GM18909 (cell line): Measurements from ENCODE around the gene RMND5B.
"Not testable (repeated sequence)": the region's sequence is repeated elsewhere in the genome, so short reads cannot be mapped to it uniquely, and the experiment has no call there.

Experiments
- ATAC-seq: cut with Tn5 transposase; IDR thresholded peaks from one replicate; pipeline ENCODE4 v1.9.1; 2021; ENCODE audit warnings: mild to moderate bottlenecking; ENCODE audit not compliant: unreplicated experiment, poor library complexity

Gene RMND5B

DNA sequence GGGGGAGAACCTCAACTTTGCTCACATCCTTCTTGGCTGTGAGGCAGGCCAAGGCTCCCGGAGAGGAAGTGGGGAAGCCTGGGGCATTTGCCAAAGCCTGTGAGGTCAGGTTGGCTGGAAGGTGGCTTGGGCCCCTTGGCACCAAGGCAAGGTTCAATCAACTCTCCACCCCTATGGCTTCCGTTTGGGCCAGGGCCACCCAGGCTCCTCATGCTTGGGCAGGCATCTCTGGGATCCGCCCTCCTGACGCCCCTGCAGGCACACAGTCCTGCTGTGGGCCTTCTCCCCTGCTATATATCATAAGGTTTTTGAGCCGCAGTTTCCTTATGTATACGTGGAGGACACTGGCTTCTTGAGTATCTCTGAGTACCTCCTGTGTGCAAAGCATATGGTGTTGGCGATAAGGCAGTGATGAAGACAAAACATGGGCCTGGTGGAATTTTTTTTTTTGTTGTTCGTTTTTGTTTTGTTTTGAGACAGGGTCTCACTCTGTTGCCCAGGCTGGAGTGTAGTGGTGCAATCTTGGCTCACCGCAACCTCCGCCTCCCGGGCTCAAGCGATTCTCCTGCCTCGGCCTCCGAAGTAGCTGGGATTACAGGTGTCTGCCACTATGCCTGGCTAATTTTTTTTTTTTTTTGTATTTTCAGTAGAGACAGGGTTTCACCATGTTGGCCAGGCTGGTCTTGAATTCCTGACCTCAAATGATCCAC is 3.4 kb upstream of the RMND5B start:
- ATAC-seq, result not testable (repeated sequence)

DNA sequence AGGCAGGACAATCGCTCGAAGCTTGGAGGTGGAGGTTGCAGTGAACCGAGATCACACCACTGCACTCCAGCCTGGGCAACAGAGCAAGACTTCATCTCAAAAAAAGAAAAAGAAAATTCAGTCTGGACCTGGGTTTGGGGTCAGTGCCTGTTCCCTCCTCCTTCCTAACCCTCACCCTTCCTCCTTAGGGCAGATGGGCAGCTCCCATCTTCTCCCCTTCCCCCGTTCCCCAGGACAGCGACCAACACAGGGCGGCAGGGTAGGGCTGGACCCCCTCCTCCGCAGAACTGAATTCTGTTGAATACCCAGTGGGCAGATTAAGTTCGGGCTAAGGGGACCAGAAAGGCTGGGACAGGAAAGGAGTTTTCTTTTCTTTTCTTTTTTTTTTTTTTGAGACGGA is 1.5 kb upstream of the RMND5B start:
- ATAC-seq, result no peak

DNA sequence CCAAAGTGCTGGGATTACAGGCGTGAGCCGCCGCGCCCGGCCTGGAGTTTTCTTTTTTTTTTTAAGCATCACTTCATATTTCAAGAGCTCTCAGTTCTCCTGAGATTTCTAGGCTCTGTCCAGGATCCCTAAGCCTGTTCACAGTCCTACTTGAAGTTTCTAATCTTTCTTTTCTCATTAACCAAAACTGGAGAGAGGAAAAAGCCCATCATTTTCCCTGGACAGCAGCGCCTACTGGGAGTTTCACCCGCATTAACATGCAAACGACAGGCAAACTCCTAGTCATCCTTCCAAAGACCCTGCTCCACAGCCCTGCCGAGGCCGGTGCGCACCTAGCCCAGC is 609 bp upstream of the RMND5B start:
- ATAC-seq, result not testable (repeated sequence)

DNA sequence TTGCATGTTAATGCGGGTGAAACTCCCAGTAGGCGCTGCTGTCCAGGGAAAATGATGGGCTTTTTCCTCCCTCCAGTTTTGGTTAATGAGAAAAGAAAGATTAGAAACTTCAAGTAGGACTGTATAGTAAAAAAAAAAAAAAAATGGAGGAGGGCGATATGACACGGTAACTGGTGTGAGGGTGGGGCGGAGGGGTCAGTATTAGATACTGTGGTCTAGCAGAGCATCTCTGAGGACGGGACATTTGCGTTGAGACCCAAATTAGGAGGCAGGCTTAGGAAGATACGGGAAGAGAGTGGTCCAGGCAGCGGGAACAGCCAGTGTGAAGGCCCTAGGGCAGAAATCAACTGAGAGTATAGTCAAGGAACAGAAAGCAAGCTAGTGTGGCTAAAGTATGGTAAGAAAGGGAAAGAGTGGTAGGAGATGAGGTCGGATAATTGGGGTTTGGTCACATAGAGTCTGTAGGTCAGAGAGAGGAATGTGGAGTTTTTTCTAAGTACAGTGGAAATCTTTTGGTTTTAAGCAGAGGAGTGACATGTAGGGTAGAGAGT is 707 bp downstream of the RMND5B start:
- no peak for ATAC-seq

DNA sequence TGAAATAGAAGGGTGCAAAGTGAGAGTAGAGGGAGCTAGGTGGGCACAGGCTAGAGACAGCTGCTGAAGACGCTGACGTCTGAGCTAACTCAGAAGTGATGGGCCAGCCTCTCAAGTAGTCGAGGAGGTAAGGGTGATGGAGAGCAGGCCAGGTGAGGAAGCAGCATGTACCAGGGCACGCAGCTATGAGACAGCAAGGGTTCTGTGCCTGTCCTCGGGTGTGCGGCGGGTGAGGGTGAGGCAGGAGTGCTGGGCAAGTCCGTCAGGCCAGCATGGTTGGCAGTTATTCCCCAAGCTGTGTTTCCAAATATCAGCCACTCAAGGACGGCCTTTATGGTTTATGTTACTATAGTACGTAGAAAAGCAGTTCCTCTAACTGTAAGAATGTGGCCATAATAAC is 6.2 kb downstream of the RMND5B start:
- no peak for ATAC-seq

DNA sequence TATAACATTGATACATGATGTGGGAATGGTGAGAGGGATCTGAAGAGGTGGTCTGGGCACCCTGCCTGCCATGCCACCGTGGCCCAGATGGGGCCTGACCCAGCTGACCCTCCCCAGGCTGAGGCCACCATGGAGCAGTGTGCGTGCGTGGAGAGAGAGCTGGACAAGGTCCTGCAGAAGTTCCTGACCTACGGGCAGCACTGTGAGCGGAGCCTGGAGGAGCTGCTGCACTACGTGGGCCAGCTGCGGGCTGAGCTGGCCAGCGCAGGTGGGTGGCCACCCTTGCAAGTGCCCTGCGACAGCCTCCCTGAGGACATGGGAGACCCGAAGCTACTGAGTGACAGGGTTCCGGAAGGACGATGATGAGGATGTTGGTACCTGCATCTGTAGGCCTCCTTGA is 7.2 kb downstream of the RMND5B start:
- ATAC-seq, result no peak

DNA sequence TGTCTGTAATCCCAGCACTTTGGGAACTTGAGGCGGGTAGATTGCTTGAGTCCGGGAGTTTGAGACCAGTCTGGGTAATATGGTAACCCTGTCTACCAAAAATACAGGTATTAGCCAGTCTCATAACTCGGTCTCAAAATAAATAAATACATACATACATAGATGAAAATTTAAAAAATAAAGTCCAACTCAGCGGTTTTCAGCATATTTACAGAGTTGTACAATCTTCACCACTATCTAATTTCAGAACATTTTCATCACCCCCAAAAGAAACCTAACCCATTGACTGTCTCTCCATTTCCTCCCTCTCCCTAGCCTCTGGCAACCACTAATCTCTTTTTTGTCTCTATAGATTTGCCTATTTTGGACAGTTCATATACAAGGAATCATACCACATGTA is 10.7 kb downstream of the RMND5B start:
- no peak for ATAC-seq

DNA sequence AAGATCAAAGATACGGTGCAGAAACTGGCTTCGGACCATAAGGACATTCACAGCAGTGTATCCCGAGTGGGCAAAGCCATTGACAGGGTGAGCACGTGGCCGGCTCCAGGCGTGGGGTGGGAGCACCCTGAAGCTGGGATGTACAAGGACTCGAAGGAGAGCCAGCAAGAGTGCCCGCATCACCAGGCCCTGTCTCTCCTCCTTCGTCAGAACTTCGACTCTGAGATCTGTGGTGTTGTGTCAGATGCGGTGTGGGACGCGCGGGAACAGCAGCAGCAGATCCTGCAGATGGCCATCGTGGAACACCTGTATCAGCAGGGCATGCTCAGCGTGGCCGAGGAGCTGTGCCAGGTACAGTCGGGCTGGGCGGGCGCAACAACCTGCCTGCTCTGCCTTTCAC is 11.8 kb downstream of the RMND5B start:
- no peak for ATAC-seq

DNA sequence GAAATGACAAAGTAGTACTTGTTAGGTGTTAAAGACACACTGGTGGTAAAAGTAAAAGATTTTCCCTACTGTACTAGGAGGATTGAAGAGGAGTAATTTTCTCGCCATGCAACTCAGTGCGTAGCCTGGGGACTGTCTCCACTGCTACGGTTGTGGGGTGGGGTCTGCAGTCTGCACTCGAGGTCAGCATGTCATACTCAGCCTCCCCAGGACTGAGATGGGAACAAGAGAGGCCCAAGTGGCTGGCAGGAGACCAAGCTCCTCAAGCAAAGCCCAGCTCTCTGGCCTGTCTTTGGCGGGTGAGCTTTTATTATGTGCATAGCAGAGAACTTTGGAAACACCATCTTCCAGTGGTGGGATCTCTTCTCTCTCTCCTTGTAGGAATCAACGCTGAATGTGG is 12.4 kb downstream of the RMND5B start:
- no peak for ATAC-seq

DNA sequence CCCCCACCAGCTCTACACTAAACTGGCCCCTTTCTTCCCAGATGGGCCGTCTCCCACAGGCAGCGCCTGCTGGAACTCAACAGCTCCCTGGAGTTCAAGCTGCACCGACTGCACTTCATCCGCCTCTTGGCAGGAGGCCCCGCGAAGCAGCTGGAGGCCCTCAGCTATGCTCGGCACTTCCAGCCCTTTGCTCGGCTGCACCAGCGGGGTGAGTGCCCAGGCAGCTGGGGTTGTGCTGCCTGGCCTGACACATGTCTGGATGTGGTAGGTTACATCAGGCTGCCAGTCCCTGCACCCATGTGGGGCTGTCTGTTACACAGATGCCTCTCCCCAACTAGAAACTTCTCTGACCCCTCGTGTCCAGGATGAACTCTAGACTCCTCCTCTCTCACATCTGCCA is 13.1 kb downstream of the RMND5B start:
- ATAC-seq, result no peak

DNA sequence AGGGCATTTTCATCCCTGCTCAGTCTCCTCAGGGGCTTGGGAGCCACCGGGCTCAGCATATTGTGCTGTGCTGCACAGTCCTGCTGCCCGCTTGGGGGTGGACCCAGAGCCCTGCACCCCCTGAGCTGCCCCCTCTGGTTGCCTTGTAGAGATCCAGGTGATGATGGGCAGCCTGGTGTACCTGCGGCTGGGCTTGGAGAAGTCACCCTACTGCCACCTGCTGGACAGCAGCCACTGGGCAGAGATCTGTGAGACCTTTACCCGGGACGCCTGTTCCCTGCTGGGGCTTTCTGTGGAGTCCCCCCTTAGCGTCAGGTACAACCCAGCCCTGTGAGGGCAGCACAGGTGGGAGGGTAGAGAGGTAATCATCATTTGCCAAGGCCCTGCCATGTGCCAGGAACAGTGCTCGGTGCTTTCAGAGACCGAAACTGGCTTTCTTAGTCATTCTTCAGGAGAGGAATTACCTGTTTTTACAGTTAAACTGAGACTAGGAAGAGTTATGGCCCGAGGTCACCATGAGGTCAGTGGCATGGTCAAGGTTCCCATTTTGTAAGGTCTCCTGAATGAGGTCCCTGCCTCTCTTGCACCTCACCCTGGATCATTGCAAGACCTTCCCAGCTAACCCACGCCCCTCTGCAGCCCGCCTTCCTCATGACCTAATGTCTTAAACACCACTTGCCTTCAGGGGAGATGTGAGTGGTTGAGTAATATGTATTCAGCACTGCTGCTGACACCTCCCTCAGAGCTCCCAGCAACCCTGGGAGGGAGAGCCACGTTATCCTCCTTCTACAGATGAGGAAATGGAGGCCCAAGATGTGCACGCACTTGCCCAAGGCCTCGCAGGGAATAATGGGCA is 15.4 kb downstream of the RMND5B start:
- ATAC-seq, result no peak

DNA sequence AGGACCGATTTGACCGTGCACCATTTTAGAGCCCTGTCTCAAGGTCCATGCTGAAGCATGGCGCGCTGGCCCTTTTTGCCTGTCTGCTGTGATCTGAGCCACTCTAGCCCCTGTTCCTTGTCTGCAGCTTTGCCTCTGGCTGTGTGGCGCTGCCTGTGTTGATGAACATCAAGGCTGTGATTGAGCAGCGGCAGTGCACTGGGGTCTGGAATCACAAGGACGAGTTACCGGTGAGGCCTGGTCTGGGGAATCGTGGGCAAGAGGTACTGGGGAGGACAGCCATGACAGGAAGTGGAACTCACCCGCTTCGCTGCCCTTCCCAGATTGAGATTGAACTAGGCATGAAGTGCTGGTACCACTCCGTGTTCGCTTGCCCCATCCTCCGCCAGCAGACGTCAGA is 16.6 kb downstream of the RMND5B start:
- no peak for ATAC-seq

DNA sequence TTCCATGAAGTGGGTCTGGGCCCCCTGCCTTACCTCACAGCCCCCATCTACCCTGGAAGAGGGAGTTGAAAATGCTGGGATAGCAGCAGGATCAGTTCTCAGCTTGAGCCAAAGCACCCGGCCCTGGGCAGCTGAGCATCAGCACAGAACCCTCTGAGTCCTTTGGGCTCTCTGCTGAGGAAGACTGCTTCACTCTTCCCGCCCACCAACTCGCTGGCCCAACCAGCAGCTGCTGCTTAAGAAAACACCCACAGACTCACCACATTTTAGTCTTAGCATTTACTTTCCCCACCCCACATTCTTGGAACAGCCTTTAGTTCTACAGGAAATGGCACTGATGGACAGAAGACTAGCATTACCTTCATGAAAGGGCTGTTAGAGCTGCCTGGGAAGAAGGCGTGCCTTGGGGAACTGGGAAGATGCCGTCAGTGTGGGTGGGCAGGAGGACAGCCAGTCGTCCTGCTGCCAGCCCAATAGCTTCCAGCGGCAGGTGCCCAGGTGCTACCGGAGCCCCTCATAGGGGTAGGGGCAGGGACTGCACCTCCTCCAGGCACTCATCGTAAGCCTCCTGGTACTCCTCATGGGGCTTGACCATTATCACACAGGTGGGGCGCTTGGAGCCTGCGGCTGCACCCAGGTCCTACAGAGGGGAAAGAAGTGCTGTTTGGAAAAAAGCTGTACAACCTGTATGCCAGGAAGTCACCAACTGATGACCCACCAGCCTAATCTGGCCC is 18.6 kb downstream of the RMND5B start:
- no peak for ATAC-seq

DNA sequence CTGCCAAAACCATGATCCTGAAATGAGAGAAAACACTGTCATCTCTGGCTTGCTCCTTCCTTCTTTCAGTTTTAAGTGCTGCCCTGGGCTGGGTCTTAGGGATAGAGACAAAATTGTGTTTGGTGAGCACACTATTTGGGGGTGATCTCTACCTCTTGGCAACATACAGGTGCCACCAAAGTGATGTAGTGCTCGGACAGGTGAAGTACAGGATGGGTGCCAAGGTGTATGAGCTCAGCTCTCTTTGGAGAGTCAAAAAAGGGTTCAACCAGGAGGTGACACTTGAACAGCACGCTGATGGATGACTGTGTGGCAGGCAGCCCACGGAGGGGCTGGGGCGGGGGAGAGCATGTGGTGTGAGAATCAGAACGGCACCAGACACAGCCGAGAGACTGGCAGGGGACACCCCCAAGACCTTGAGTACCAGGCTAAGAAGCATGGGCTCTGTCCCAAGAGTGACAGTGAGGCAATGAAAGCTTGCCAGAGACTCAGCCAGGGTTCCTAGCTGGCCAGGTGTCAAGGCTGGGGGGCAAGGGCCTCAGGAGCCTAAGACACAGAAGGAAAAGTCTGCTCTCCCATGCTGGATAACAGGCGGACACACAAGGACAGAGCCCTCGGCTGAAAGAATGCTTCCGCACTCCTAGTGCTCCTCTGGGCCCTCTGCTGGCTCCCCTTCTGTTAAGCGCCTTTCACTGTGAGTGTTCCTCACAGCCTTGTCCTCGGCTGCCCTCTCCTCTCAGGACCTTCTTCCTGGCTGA is 20.3 kb downstream of the RMND5B start:
- no peak for ATAC-seq

DNA sequence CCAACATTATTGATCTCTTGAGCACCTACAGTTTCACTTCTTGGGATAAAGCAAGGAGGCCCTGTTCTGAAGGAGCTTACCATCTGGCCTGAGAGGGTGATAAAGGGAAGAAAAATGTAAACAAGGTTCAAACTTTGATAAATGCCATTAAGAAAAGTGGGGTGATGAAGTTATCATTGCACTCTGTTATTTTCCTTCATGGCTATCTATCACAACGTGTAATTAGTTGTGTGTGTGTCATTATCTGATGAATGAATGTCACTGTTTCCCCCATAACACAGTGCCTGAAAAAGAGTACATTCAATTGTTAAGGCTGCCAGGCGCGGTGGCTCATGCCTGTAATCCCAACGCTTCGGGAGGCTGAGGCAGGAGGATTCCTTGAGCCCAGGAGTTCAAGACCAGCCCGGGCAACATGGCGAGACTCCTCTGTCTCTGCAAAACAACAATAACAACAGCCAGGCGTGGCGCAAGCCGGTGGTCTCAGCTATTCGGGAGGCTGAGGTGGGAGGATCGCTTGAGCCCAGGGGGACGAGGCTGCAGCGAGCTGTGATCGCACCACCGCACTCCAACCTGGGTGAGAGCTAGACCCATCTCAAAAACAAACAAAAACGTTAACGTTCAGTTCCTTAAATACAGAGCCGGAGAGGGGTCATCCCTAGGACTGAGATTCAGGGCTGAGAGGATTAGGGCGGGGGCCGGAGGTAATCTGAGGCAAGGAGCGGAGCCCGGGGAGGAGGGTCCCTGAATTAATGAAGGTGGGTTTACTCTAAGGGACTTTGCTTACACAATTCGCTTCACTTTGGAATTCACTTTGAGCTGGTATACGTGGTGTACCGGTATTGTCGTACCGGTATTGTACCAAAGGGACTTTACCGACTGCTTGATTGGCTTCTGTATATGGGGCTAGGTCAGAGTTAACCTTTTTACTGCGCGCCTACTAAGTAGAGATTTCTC is 22.0 kb downstream of the RMND5B start:
- ATAC-seq, result no peak

DNA sequence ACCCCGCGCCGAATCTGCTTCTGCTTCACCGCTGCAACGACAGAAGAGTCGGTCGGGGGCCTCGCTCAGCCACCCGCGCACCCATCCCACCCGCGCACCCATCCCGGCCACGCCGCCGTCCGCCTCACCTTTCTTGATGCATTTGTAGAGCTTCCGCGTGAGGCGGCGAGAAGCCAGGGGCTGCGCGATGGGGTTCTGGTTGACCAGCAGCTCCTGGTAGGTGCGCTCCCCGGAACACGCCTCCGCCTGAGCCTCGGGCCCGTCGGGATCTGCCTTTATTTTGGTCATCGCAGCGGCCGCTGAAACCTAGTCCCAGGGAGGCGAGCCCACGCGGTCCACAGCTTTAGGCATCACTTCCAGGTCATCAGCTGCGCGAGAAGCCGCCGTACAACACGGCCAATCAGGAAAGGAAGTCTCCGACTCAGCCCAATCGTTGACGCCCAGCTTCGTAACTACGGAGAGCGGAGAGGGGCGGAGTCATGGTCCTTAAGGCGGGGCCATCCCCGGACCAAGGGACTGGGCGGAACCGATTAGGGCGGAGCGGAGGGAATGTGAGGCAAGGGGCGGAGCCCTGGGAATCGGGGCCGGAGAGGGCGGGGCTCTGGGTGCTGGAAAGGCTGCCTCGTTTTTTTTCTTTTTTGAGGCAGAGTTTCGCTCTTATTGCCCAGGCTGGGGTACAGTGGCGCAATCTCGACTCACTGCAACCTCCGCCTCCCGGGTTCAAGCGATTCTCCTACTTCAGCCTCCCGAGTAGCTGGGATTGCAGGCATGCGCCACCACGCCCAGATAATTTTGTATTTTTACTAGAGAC is 22.9 kb downstream of the RMND5B start, which contains the start of gene NHP2:
Gene NHP2 (minus strand): TSS at position 356 of the 811 bp plus-strand sequence. CDS start 68 bp downstream, at position 288.
- peak; percentile 99 for ATAC-seq

DNA sequence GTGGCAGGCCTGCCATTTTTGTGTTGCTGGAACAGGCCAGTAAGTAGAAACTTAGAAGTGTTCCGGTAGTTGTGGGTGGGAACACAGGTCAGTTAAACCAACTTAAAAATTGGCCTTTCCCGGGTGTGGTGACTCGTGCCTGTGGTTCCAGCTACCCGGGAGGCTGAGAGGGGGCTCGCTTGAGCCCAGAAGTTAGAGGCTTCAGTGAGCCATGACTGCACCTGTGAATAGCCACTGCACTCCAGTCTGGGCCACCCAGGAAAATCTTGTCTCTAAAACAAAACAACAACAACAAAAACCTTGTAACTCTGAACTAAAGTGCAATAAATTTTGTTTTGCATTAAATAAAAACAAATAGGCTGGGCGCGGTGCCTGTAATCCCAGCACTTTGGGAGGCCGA is 24.3 kb downstream of the RMND5B start:
- no peak for ATAC-seq

DNA sequence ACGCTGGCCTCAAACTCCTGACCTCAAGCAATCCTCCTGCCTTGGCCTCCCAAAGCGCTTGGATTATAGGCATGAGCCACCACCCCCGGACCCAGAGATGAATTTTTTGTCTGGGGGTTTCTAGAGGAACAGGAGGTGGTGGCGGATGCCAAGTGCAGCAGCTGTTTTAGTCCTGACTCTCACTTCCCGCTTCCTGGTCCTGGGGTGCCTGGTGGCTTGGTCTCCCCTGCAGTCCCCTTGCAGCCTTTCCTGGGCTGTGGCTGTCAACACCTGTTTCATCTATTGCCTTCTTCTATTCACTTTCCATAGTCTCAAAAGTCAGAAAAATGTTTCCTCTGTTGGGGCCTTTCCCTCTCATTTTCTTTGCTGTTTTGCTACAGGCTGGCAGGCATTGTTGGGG is 29.4 kb downstream of the RMND5B start:
- no peak for ATAC-seq
